Activated naive CD8-positive, alpha-beta T cell treated with anti-CD3 and anti-CD28 coated beads, Interleukin-2, amount 50 U/mL, for 24 hours (primary cell): Measurements from ENCODE around the gene ZBTB25.
A peak's percentile ranks its signal among the peaks of the same experiment; 100 is the strongest.

Experiments used
- ATAC-seq: fragments of 150-1000 bp; cut with Tn5 transposase; one replicate; pipeline ENCODE4 v1.10.0; 2021
- DNase-seq: peaks from one replicate; pipeline ENCODE4 v3.0.0; 2021
- H3K27ac Mint-ChIP-seq: one replicate; pipeline ENCODE4 v1.8.0; 2021; ENCODE audit warnings: mild to moderate bottlenecking, mixed read lengths
- H3K27me3 Mint-ChIP-seq: one replicate; pipeline ENCODE4 v1.8.0; 2021; ENCODE audit warnings: mixed read lengths
- H3K36me3 Mint-ChIP-seq: one replicate; pipeline ENCODE4 v1.8.0; 2021; ENCODE audit warnings: low read depth, mixed read lengths
- H3K4me1 Mint-ChIP-seq: one replicate; pipeline ENCODE4 v1.8.0; 2021; ENCODE audit warnings: mixed read lengths
- H3K4me3 Mint-ChIP-seq: one replicate; pipeline ENCODE4 v1.8.0; 2021; ENCODE audit warnings: mild to moderate bottlenecking, moderate library complexity, mixed read lengths
- H3K9me3 Mint-ChIP-seq: one replicate; pipeline ENCODE4 v1.8.0; 2021; ENCODE audit warnings: mixed read lengths

ZBTB25 gene

GRCh38 chr14:64450255-64450654 is 53.4 kb downstream of the ZBTB25 start:
- no peak overlapping the region for H3K4me3 Mint-ChIP-seq
- H3K27me3 Mint-ChIP-seq: no peaks in the 10 kb centered on the region
- peaks cover 44% of the 10 kb centered on the region for H3K4me1 Mint-ChIP-seq
- H3K36me3 Mint-ChIP-seq: peaks cover 56% of the 10 kb centered on the region
- DNase-seq (no peak), ATAC-seq (peak; percentile 73)
- H3K27ac Mint-ChIP-seq: peak overlapping the region; percentile 92
- no peaks in the 10 kb centered on the region for H3K9me3 Mint-ChIP-seq

- Mint-ChIP-seq H3K27ac (peak overlapping the region; percentile 75), H3K4me3 (no peak overlapping the region), H3K4me1 (peaks cover 64% of the 10 kb centered on the region), H3K36me3 (peaks cover 58% of the 10 kb centered on the region), H3K27me3 (no peaks in the 10 kb centered on the region), H3K9me3 (no peaks in the 10 kb centered on the region)
- ATAC-seq: peak; percentile 27
- peak; percentile 29 for DNase-seq
Observed at GRCh38 chr14:64447876-64448670, 55.6 kb downstream of the ZBTB25 start.

- peak overlapping the region; percentile 81 for H3K27ac Mint-ChIP-seq
- H3K27me3 Mint-ChIP-seq: no peaks in the 10 kb centered on the region
- ATAC-seq (peak; percentile 86), DNase-seq (peak; percentile 56)
- peak overlapping the region; percentile 20 for H3K4me3 Mint-ChIP-seq
- H3K36me3 Mint-ChIP-seq: peaks cover 61% of the 10 kb centered on the region
- H3K9me3 Mint-ChIP-seq: no peaks in the 10 kb centered on the region
- H3K4me1 Mint-ChIP-seq: peaks cover 55% of the 10 kb centered on the region
Observed at GRCh38 chr14:64444984-64445845, 58.4 kb downstream of the ZBTB25 start.

- Mint-ChIP-seq H3K9me3 (no peaks in the 10 kb centered on the region), H3K4me1 (peaks cover 47% of the 10 kb centered on the region), H3K27me3 (no peaks in the 10 kb centered on the region), H3K27ac (peak overlapping the region; percentile 81), H3K36me3 (peaks cover 58% of the 10 kb centered on the region), H3K4me3 (no peak overlapping the region)
- DNase-seq: no peak
- no peak for ATAC-seq
Observed at GRCh38 chr14:64444140-64444539, 59.5 kb downstream of the ZBTB25 start.

- Mint-ChIP-seq H3K9me3 (no peaks in the 10 kb centered on the region), H3K4me1 (peaks cover 46% of the 10 kb centered on the region), H3K27ac (no peak overlapping the region), H3K27me3 (no peaks in the 10 kb centered on the region), H3K4me3 (no peak overlapping the region), H3K36me3 (peaks cover 62% of the 10 kb centered on the region)
- no peak for DNase-seq
- ATAC-seq: no peak
Observed at GRCh38 chr14:64442300-64442988, 61.2 kb downstream of the ZBTB25 start.

- Mint-ChIP-seq H3K4me1 (peaks cover 41% of the 10 kb centered on the region), H3K27me3 (no peaks in the 10 kb centered on the region), H3K36me3 (peaks cover 77% of the 10 kb centered on the region), H3K27ac (no peak overlapping the region), H3K9me3 (no peaks in the 10 kb centered on the region), H3K4me3 (no peak overlapping the region)
- DNase-seq: no peak
- no peak for ATAC-seq
Observed at GRCh38 chr14:64440494-64440893, 63.1 kb downstream of the ZBTB25 start.

GRCh38 chr14:64439141-64439540 is 64.5 kb downstream of the ZBTB25 start:
- Mint-ChIP-seq H3K36me3 (peaks cover 78% of the 10 kb centered on the region), H3K27ac (no peak overlapping the region), H3K27me3 (no peaks in the 10 kb centered on the region), H3K4me3 (no peak overlapping the region), H3K4me1 (peaks cover 28% of the 10 kb centered on the region), H3K9me3 (no peaks in the 10 kb centered on the region)
- DNase-seq (no peak), ATAC-seq (no peak)

GRCh38 chr14:64438181-64438841 is 65.3 kb downstream of the ZBTB25 start:
- peaks cover 21% of the 10 kb centered on the region for H3K4me1 Mint-ChIP-seq
- peak overlapping the region; percentile 3 for H3K27ac Mint-ChIP-seq
- ATAC-seq (no peak), DNase-seq (no peak)
- H3K9me3 Mint-ChIP-seq: no peaks in the 10 kb centered on the region
- H3K36me3 Mint-ChIP-seq: peaks cover 77% of the 10 kb centered on the region
- no peak overlapping the region for H3K4me3 Mint-ChIP-seq
- no peaks in the 10 kb centered on the region for H3K27me3 Mint-ChIP-seq

GRCh38 chr14:64434528-64434927 is 69.1 kb downstream of the ZBTB25 start:
- Mint-ChIP-seq H3K9me3 (no peaks in the 10 kb centered on the region), H3K27ac (peak overlapping the region; percentile 71), H3K27me3 (no peaks in the 10 kb centered on the region), H3K36me3 (peaks cover 81% of the 10 kb centered on the region), H3K4me1 (peaks cover 19% of the 10 kb centered on the region), H3K4me3 (no peak overlapping the region)
- no peak for ATAC-seq
- DNase-seq: no peak

GRCh38 chr14:64423987-64424386 is 79.7 kb downstream of the ZBTB25 start:
- Mint-ChIP-seq H3K4me1 (peaks cover 17% of the 10 kb centered on the region), H3K27ac (no peak overlapping the region), H3K9me3 (no peaks in the 10 kb centered on the region), H3K4me3 (no peak overlapping the region), H3K27me3 (no peaks in the 10 kb centered on the region), H3K36me3 (peaks cover 78% of the 10 kb centered on the region)
- DNase-seq (no peak), ATAC-seq (no peak)

GRCh38 chr14:64422756-64423155 is 80.9 kb downstream of the ZBTB25 start:
- H3K4me1 Mint-ChIP-seq: peaks cover 17% of the 10 kb centered on the region
- H3K27me3 Mint-ChIP-seq: no peaks in the 10 kb centered on the region
- ATAC-seq (peak; percentile 79), DNase-seq (no peak)
- H3K36me3 Mint-ChIP-seq: peaks cover 79% of the 10 kb centered on the region
- H3K27ac Mint-ChIP-seq: peak overlapping the region; percentile 10
- H3K4me3 Mint-ChIP-seq: no peak overlapping the region
- no peaks in the 10 kb centered on the region for H3K9me3 Mint-ChIP-seq

GRCh38 chr14:64422005-64422404 is 81.6 kb downstream of the ZBTB25 start:
- Mint-ChIP-seq H3K36me3 (peaks cover 79% of the 10 kb centered on the region), H3K27ac (peak overlapping the region; percentile 10), H3K4me3 (no peak overlapping the region), H3K27me3 (no peaks in the 10 kb centered on the region), H3K4me1 (peaks cover 23% of the 10 kb centered on the region), H3K9me3 (no peaks in the 10 kb centered on the region)
- no peak for ATAC-seq
- no peak for DNase-seq

GRCh38 chr14:64421166-64421565 is 82.5 kb downstream of the ZBTB25 start:
- no peak for ATAC-seq
- Mint-ChIP-seq H3K36me3 (peaks cover 84% of the 10 kb centered on the region), H3K9me3 (no peaks in the 10 kb centered on the region), H3K27me3 (no peaks in the 10 kb centered on the region), H3K27ac (no peak overlapping the region), H3K4me3 (no peak overlapping the region), H3K4me1 (peaks cover 31% of the 10 kb centered on the region)
- DNase-seq: no peak

- DNase-seq: no peak
- Mint-ChIP-seq H3K27ac (no peak overlapping the region), H3K27me3 (no peaks in the 10 kb centered on the region), H3K4me3 (no peak overlapping the region), H3K4me1 (peaks cover 42% of the 10 kb centered on the region), H3K36me3 (peaks cover 78% of the 10 kb centered on the region), H3K9me3 (no peaks in the 10 kb centered on the region)
- ATAC-seq: no peak
Observed at GRCh38 chr14:64419003-64419402, 84.6 kb downstream of the ZBTB25 start.
